HT1080 (cell line): Measurements from ENCODE around the gene KRTAP5-2. TPM values are rescaled to one million over a fixed set of nuclear protein-coding genes. Genes with fewer than 3 reads are reported as not detected.
A peak's percentile ranks its signal among the peaks of the same experiment; 100 is the strongest.
"Not testable (repeated sequence)": the region's sequence is repeated elsewhere in the genome, so short reads cannot be mapped to it uniquely, and the experiment has no call there.

Source experiments
- DNase-seq: peaks from one replicate; pipeline ENCODE4 v3.0.0-alpha.2; 2015; ENCODE audit warnings: low read depth
- total RNA-seq: library from RNA; depleted of rRNA; stranded (reverse); fragments of >200 nt; shearing (Covaris generic); gene quantifications from 2 replicates; pipeline ENCODE4 v1.2.3, GENCODE V29; 2014

Gene KRTAP5-2
- total RNA-seq, 1 experiment from 2014 or later, result not detected

GRCh38 chr11:1628506-1629325 is 30.6 kb upstream of the KRTAP5-2 start:
- DNase-seq, result no peak

DNA sequence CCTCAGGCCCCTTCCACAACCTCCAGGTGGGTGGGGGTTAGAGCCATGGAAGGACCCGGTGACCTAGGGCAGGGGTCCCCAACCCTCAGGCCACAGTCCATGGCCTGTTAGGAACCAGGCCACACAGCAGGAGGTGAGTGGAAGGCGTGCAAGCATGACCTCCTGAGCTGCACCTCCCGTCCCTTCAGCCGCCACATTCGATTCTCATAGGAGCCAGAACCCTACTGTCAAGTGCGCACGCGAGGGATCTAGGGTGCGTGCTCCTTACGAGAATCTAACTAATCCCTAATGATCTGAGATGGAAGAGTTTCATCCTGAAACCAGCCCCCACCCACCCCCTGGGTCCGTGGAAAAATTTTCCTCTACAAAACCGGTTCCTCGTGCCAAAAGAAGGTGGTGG is 27.4 kb upstream of the KRTAP5-2 start:
- DNase-seq, result no peak

- no peak for DNase-seq
These were observed 26.5 kb upstream of the KRTAP5-2 start for GRCh38 chr11:1624621-1625020.

DNA sequence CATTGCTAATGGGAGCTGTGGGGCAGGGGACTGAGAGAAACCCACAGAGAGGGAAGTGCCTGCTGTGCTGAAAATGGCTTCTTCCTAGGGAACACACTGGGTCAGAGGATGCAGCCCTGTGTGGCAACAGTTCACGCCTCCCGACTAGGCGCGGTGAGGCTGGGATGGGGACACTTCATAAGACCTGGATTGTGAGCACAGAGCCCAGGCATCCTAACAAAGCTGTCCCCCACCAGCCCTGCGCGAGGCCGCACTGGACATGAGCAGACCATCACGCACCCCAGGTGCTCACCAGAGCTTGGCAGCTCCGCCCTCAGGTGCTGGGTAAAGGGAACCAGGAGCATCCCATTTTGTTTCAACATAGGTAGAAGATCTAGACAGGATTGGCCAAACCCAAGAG is 25.6 kb upstream of the KRTAP5-2 start:
- no peak for DNase-seq

DNA sequence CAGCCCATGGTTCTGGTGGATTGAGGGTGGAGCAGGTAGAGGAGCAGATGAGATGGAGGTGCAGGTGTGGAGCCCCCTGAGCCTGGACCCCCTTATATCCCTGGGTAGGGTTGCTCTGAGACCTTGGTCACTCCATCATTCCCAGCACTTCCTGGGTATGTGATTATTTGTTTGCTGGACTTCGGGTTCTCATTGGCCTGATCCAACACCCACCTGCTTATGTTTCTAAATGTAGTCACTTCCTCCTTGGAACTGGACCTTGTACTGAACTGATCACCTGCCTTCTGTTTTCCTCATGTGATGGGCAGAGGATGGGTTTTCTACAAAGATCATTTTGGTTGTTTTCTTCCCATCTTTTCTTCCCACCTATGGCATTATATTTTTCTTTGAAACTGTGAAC is 24.0 kb upstream of the KRTAP5-2 start, which contains the start of gene KRTAP5-4:
Gene KRTAP5-4, minus strand, starts transcription at position 53 of the 400 bp plus-strand sequence. Its CDS starts 45 bp downstream, at position 8.
- no peak for DNase-seq

- peak; percentile 53 for DNase-seq
These were observed 21.4 kb upstream of the KRTAP5-2 start for GRCh38 chr11:1619449-1619848.

GRCh38 chr11:1618231-1618630 is 20.1 kb upstream of the KRTAP5-2 start:
- DNase-seq, result no peak

- DNase-seq, result no peak
These were observed 10.3 kb upstream of the KRTAP5-2 start, which contains the start of gene KRTAP5-3 for GRCh38 chr11:1608363-1608762. KRTAP5-3 (minus strand) TSS chr11:1608463; CDS start chr11:1608385, 78 bp downstream.

- not testable (repeated sequence) for DNase-seq
These were observed 9.8 kb upstream of the KRTAP5-2 start for GRCh38 chr11:1607901-1608300.

DNA sequence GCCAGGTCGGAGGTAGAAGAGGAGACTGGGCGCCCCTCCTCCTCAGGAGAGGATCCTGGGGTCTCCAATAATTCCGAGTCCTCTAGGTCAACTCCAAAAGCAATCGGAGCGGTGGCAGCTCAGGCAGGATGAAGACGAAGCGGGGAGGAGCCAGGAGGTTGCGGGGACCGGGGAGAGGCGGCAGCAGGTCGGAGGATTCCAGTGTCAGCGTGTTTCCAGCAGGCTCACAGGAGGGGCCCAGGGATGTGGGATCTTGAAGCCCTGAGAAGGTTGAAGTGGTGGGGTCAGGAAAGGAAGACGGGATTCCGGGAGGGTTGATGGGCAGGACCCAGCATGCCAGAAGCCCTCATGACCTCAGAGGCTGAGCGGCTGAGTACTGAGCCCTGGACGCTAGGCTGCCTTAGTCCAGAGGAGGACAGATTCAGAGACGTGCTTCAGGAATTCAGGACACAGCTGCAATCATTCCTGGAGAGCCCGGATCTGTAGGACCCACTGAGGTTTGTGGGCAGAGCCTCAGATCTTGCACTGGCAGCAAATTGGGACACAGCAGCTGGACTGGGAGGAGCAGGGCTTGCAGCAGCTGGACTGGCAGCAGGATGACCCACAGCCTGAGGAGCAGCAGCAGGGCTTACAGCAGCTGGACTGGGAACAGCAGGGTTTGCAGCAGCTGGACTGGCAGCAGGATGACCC is 9.2 kb upstream of the KRTAP5-2 start:
- DNase-seq, result not testable (repeated sequence)

DNA sequence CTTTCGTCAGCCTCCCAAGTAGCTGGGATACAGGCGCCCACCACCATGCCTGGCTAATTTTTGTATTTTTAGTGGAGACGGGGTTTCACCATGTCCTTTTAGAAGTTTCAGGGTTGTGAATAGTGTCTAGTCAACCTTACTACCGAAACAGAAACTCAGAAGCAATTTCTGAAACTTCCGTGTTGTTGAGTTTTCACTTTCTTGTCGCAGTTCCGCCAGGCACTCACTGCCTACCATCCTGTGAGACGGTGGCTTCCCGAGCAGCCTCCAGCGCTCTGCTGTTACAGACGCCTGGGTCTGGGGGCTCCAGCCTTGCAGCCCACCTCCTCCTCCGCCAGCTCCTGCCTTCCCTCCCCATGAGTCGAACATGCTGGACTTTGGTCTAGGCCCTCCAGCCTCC is 7.8 kb upstream of the KRTAP5-2 start:
- DNase-seq, result not testable (repeated sequence)

- no peak for DNase-seq
These were observed 6.6 kb upstream of the KRTAP5-2 start for GRCh38 chr11:1604711-1605110.

- no peak for DNase-seq
These were observed 6.1 kb upstream of the KRTAP5-2 start for GRCh38 chr11:1604181-1604580.

- no peak for DNase-seq
These were observed 5.5 kb upstream of the KRTAP5-2 start for GRCh38 chr11:1603629-1604028.

GRCh38 chr11:1601663-1602062 is 3.6 kb upstream of the KRTAP5-2 start:
- DNase-seq, result not testable (repeated sequence)

DNA sequence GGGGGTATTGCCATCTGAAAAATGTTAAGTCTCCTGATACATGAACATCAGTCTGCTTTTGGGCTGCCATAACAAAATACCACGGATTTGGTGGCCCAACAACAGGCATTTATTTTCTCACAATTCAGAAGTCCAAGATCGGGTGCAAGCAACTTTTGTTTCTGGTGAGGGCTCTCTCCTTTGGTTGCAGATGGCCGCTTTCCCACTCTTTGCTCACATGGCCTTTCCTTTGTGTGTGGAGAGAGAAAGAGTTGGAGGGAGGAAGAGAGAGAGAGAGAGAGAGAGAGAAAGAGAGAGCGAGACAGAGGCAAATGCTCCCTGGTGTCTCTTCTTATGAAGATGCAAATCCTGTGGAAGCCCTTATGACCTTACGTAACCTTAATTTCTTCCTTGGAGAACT is 2.5 kb upstream of the KRTAP5-2 start:
- DNase-seq, result no peak

DNA sequence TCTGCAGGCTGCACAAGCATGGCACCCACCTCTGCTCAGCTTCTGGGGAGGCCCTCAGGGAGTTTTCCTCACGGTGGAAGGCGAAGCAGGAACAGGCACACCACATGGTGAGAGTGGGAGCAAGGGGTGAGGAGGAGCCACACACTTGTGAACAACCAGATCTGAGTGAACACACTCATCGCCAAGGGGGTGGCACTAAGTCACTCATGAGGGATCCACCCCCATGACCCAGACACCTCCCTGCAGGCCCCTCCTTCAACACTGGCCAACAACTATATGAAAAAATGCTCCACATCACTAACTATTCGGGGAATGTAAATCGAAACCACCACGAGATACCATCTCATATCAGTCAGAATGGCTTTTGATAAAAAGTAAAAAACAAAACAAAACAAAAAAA is 722 bp upstream of the KRTAP5-2 start:
- DNase-seq, result no peak

GRCh38 chr11:1598406-1598805 is 312 bp upstream of the KRTAP5-2 start:
- DNase-seq, result not testable (repeated sequence)

GRCh38 chr11:1597331-1597993 is 632 bp downstream of the KRTAP5-2 start:
- DNase-seq, result no peak

- DNase-seq, result not testable (repeated sequence)
These were observed 1.4 kb downstream of the KRTAP5-2 start for GRCh38 chr11:1596576-1597121.

- DNase-seq, result not testable (repeated sequence)
These were observed 2.0 kb downstream of the KRTAP5-2 start for GRCh38 chr11:1595994-1596575.
